ENCODE measurements around the gene TBC1D8.

The TBC1D8 gene

DNA sequence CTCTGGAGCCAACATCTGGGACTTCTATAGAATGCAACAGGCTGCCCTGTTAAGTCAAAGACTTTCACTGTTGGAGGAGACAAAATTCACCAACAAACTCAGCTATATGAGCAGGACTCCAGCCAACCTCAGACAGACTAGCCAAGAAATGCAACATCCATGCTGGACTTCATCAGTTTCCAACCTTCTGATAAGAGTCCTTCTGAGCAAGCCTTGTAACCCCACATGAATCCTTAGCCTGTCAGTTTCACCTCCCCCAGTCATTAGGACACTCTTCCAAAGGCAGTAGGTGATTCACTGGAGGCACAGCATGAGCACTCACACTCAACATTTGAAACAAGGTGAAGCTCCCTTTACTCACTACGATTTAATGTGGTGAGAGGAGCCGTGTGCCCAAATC lies 5.8 kb downstream of the TBC1D8 start:
- no peak for ATAC-seq
- no peak for TF ChIP-seq ZNF70 (CRISPR knock-in tag; IDR thresholded peaks at IDR 0.05)
- TF ChIP-seq ESRRG (CRISPR knock-in tag; IDR thresholded peaks at IDR 0.05): no peak
- TF ChIP-seq TCF4 (CRISPR knock-in tag; IDR thresholded peaks at IDR 0.05; ENCODE audit: borderline replicate concordance): no peak

DNA sequence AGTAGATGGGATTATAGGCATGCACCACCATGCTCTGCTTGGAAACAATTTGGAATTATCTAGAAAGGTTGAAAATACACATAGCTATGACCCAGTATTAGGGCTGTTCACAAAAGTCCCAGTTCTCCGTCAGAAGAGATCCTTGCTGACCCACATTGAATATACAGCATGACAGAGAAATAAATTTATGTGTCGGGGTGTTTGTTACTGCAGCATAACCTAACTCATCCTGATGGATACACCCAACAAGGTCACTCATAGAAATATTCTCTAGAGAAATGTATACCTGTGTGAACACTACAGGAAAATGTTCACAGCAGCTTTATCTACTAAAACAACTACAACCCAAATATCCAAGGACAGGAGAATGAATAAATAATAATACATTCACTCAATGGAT lies 9.0 kb downstream of the TBC1D8 start:
- TF ChIP-seq POU6F1 (CRISPR knock-in tag; IDR thresholded peaks at IDR 0.05; ENCODE audit: borderline replicate concordance, low read depth) (no peak), SNAI2 (CRISPR knock-in tag; IDR thresholded peaks at IDR 0.05) (no peak), ZC3H10 (CRISPR knock-in tag; IDR thresholded peaks at IDR 0.05) (no peak), ZNF8 (CRISPR knock-in tag; IDR thresholded peaks at IDR 0.05) (no peak), ESRRG (CRISPR knock-in tag; IDR thresholded peaks at IDR 0.05) (no peak), TSHZ2 (CRISPR knock-in tag; IDR thresholded peaks at IDR 0.05) (no peak), CSDC2 (CRISPR knock-in tag; IDR thresholded peaks at IDR 0.05) (no peak), CREB5 (CRISPR knock-in tag; IDR thresholded peaks at IDR 0.05; ENCODE audit: low read depth) (no peak), ZNF70 (CRISPR knock-in tag; IDR thresholded peaks at IDR 0.05) (no peak), ARNTL (CRISPR knock-in tag; IDR thresholded peaks at IDR 0.05; ENCODE audit: borderline replicate concordance, low read depth) (no peak), PPARA (CRISPR knock-in tag; IDR thresholded peaks at IDR 0.05; ENCODE audit: borderline replicate concordance) (no peak)
- TF ChIP-seq, protein P1, sequence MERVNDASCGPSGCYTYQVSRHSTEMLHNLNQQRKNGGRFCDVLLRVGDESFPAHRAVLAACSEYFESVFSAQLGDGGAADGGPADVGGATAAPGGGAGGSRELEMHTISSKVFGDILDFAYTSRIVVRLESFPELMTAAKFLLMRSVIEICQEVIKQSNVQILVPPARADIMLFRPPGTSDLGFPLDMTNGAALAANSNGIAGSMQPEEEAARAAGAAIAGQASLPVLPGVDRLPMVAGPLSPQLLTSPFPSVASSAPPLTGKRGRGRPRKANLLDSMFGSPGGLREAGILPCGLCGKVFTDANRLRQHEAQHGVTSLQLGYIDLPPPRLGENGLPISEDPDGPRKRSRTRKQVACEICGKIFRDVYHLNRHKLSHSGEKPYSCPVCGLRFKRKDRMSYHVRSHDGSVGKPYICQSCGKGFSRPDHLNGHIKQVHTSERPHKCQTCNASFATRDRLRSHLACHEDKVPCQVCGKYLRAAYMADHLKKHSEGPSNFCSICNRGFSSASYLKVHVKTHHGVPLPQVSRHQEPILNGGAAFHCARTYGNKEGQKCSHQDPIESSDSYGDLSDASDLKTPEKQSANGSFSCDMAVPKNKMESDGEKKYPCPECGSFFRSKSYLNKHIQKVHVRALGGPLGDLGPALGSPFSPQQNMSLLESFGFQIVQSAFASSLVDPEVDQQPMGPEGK (CRISPR knock-in tag; IDR thresholded peaks at IDR 0.05; ENCODE audit: borderline replicate concordance): no peak
- TF ChIP-seq, protein P2, sequence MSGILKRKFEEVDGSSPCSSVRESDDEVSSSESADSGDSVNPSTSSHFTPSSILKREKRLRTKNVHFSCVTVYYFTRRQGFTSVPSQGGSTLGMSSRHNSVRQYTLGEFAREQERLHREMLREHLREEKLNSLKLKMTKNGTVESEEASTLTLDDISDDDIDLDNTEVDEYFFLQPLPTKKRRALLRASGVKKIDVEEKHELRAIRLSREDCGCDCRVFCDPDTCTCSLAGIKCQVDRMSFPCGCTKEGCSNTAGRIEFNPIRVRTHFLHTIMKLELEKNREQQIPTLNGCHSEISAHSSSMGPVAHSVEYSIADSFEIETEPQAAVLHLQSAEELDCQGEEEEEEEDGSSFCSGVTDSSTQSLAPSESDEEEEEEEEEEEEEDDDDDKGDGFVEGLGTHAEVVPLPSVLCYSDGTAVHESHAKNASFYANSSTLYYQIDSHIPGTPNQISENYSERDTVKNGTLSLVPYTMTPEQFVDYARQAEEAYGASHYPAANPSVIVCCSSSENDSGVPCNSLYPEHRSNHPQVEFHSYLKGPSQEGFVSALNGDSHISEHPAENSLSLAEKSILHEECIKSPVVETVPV (CRISPR knock-in tag; IDR thresholded peaks at IDR 0.05): no peak
- ATAC-seq: no peak

DNA sequence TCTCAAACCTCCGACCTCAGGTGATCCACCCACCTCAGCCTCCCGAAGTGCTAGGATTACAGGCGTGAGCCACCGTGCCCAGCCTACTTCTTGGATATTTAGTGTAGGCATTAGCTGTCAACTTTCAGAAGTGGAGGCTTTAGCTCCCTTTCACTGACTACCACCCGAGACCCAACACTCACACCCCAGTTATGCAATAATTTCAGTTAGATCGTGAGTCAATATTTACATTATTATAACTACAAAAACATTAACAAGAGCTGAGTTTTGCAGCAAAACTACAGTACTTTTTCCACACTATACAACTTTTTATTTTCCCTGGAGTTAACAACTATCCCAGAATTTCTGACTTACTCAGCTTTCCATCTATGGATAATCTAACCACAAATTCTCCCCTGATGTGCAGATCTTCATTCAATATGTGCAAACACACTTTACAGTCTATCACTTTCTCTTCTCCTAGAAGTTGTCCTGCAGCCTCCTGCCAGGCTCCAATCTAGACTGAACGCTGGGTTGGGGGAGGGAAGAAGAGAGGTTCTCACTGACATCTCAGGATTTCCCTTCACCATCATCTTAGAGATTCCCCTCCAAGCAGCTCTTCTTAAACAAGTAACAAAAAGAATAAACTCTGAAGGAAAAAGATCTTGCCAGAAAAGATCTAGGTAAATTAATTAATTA lies 10.1 kb downstream of the TBC1D8 start:
- ATAC-seq: no peak
- TF ChIP-seq ZNF8 (CRISPR knock-in tag; IDR thresholded peaks at IDR 0.05) (no peak), ZNF70 (CRISPR knock-in tag; IDR thresholded peaks at IDR 0.05) (no peak), ARNTL (CRISPR knock-in tag; IDR thresholded peaks at IDR 0.05; ENCODE audit: borderline replicate concordance, low read depth) (no peak), POU6F1 (CRISPR knock-in tag; IDR thresholded peaks at IDR 0.05; ENCODE audit: borderline replicate concordance, low read depth) (no peak), BACH2 (CRISPR knock-in tag; IDR thresholded peaks at IDR 0.05; ENCODE audit: borderline replicate concordance) (no peak), SNAI2 (CRISPR knock-in tag; IDR thresholded peaks at IDR 0.05) (no peak), ESRRG (CRISPR knock-in tag; IDR thresholded peaks at IDR 0.05) (no peak), GLIS3 (CRISPR knock-in tag; IDR thresholded peaks at IDR 0.05) (no peak), ZNF565 (CRISPR knock-in tag; conservative IDR thresholded peaks at IDR 0.05; ENCODE audit: low read depth) (no peak), TCF4 (CRISPR knock-in tag; IDR thresholded peaks at IDR 0.05; ENCODE audit: borderline replicate concordance) (no peak), CREB5 (CRISPR knock-in tag; IDR thresholded peaks at IDR 0.05; ENCODE audit: low read depth) (no peak), CSDC2 (CRISPR knock-in tag; IDR thresholded peaks at IDR 0.05) (no peak), PPARA (CRISPR knock-in tag; IDR thresholded peaks at IDR 0.05; ENCODE audit: borderline replicate concordance) (no peak), RARB (CRISPR knock-in tag; IDR thresholded peaks at IDR 0.05) (no peak), ISL1 (CRISPR knock-in tag; IDR thresholded peaks at IDR 0.05) (no peak)
- TF ChIP-seq, protein P2 (CRISPR knock-in tag; IDR thresholded peaks at IDR 0.05): no peak
- TF ChIP-seq, protein P1 (CRISPR knock-in tag; IDR thresholded peaks at IDR 0.05; ENCODE audit: borderline replicate concordance): no peak

All from SK-N-SH treated with all-trans-retinoic acid at 6 μM for 48 hours (cell line).